DMS 273 (cell line): Measurements from ENCODE around the gene ARFRP1.
A peak's percentile ranks its signal among the peaks of the same experiment; 100 is the strongest.

ENCODE experiments used
- DNase-seq: peaks from one replicate; lab custom pipeline; 2025; ENCODE audit not compliant: unreplicated experiment; lab: John Stamatoyannopoulos, UW

The ARFRP1 gene, protein sequence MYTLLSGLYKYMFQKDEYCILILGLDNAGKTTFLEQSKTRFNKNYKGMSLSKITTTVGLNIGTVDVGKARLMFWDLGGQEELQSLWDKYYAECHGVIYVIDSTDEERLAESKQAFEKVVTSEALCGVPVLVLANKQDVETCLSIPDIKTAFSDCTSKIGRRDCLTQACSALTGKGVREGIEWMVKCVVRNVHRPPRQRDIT

DNA sequence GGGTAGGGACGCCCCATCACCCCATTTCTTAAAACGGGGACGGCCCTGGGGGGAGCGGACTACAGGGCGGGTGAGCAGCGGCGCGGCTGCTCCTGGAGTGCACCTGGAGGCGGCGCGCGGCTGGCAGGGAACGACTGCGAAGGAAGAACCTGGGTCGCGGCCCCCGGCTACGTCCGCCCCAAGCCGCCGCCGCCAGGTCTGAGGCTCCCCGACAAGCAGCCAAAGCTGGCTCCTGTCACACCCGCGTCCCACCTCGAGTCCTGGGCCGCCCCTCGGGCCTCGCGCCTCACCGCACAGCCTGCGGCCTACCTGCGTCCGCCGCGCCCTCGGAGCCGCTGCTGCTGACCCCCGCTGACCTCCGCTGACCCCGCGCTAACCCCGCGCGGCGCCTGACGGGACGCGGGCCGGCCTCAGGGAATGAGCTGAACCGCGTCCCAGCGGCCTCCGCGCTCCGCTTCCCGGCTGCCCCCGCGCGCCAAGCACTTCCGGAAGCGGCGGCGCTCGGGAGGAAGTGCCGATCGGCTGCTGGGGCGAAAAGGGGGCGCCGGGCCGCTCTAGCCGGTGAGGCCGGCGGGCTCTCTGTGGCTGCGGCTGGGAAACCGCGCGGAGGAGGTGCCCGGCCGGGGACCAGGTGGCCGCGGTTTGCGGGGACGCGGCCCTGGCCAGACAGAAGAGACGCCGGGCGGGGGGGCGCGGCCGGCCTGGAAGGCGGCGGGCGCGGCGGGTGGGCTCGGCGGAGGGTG is at the start of gene ARFRP1, which contains the start of gene ZGPAT:
Gene ARFRP1 (minus strand): TSS at position 419 of the 743 bp plus-strand sequence. CDS start 885 bp downstream, outside the sequence.
Gene ZGPAT (plus strand): TSS at position 482 of the 743 bp plus-strand sequence. CDS start 542 bp downstream, outside the sequence.
- DNase-seq, result peak; percentile 92

DNA sequence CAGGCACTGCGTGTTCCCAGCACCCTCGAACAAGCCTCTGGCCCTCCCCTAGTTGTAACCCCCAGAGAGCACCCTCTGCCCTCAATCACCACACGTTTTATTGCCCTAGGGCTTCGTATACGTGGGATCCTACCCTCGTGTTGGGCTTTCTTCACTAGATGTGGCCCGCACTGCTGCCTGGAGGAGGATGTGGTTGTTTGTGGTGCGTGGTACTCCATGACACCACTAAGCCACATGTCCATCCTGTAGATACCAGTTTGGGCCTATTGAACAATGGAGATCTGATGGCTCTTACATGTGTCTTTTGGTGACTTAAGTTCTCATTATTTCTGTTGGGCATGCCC is 48.8 kb upstream of the ARFRP1 start:
- DNase-seq, result no peak

DNA sequence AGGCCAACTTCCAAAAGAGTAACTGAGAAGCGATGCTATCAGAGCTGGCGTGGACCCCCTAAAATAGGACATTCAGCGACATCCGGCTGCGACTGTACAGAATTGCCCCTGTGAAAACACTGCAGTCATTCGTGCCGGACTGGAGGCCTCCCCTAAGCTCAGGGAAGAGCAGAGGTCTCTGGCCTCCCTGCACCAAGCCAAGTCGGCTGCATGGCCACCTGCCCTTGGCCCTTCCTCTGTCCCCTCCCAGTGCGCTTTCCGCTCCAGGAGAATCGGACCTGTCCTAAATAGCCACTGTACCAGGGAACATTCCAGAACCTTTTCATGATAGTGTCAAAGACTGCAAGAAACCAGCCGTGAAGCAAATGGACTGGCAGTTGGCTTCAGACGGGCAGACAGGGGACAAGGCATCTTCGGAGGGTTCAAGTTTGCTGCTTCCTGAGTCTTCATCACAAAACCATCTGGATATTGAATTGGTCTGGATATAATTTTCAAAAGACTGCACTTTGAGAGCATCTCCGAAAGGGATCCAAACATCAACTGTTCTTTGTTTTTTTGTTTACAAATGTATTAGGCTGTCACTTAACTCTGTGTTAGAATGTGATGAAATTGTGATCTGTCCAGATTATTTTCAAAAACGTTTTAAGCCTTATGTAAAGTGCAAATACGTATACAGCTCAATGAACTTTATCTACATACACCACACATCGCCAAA is 48.3 kb upstream of the ARFRP1 start:
- no peak for DNase-seq

DNA sequence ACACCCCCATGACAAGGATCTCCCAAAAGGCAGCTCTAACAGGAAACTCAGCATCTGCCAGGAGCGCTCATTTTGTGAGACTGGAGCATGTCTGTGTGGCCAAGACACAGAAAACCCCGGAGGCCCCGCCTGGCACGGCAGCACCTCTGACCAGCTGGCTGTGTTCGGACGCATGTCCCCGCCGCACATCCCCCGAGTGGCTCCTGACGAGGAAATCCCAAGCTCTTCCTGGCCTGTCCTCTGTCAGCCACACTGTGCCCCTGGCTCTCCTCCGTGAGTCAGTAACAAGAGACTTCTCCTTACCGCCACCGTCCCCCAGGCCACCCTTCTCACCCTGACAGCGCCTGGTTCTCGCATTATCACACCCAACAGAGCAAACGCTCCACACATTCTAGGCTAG is 46.2 kb upstream of the ARFRP1 start:
- no peak for DNase-seq

DNA sequence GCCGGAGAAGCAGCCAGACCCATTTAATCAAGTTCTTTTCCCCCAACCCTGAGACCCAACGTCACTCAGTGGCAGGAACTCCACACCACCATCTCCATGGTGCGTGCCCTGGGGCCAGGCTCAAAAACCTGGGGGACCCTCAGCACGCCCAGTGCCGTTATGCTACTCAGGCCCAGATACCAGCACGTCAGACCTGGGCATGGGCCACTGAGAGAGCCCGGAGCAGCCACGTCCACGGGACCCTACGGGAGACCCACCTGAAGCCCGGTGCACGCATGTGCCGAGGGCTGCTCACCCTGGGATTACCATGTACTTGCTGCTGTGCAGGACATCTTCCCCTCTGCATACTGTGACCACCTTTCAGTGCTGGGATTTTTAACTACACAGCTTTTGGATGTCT is 45.6 kb upstream of the ARFRP1 start:
- DNase-seq, result no peak

DNA sequence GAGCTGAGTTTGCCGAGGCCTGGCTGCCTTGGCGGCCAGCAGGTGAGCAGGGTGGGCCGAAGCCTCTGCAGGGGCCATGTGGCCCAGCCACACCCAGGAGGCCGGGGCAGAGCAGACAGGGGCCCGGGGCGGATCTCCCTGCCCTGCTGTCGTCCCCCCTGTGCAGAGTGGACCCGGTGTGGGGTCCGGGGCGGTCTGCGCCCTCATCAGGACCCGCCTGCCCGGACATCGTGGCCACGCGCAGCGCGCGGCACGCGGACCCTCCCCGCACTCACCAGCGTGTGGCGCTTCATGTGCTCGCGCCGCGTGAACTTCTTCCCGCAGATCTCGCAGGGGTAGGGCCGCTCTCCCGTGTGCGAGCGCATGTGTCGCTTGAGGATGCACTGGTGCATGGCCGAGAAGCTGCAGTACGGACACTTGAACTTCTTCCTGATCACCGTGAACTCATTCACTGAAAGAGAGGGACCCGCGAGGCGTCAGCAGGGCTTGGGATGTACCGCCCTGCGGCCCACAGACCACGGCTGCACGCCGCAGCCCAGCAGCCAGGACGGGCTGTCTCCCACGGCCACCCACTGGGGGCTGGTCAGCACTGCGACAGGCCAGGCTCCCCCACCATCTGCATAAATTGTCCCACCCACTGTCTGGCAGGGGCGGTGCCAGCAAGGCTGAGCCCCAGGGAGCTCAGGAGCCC is 44.8 kb upstream of the ARFRP1 start:
- no peak for DNase-seq

DNA sequence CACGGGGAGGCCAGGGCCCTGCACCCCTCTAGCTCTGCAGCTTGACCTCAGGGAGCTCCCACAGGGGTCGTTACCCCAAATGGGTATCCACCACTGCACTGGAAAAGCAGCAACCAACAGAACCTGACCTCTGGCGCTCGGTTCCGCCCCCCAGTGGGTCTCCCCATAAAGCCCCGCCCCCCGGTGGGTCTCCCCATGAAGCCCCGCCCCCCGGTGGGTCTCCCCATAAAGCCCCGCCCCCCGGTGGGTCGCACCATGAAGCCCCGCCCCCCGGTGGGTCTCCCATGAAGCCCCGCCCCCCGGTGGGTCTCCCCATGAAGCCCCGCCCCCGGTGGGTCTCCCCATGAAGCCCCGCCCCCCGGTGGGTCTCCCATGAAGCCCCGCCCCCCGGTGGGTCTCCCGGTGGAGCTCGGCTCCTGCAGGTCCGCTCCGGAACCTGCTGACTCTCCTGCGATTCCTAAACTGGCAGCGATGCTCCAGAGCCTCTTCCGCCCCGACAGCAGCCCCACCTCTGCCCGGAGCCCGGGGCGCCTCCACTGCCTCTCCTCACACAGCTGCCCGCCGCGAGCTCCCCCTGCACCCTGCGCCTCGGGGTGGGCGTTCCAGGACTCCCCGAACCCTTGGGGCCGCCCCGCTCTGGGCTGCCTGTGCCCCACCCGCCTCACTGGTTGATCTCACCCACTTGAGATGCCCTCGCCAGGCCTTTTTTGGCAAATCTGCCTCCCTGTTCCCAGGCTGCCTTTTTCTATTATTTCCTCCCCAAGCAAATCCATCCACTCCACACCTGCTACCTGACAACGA is 43.9 kb upstream of the ARFRP1 start:
- DNase-seq, result no peak

DNA sequence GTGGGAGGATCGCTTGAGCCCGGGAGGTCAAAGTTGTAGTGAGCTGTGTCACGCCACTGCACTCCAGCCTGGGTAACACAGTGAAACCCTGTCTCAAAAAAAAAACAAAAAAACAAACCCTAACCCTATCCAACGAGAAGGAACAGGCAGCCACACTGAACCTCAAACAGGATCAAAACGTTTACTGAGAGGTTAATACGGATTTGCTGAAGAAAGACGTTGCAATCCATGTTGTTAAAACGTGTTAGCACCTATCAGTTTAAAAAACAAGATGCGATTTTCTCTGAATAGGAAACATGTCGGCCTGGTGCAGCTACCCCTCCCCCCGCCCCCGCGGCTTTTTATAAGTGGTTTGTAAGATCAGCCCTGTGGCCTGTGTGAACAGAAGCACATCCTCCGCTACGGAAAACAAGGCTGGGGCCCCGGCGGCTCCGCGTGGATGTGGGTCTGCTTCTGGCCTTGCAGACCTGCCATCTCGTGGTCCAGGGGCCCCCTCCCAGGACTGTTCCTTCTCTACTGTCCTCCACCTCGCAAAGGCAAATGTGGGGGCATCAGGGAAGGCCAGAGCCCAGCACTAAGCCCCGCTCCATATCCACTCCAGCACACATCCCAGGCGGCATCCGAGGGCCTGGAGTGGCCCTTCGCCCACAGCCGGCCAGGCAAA is 43.2 kb upstream of the ARFRP1 start:
- DNase-seq, result no peak

DNA sequence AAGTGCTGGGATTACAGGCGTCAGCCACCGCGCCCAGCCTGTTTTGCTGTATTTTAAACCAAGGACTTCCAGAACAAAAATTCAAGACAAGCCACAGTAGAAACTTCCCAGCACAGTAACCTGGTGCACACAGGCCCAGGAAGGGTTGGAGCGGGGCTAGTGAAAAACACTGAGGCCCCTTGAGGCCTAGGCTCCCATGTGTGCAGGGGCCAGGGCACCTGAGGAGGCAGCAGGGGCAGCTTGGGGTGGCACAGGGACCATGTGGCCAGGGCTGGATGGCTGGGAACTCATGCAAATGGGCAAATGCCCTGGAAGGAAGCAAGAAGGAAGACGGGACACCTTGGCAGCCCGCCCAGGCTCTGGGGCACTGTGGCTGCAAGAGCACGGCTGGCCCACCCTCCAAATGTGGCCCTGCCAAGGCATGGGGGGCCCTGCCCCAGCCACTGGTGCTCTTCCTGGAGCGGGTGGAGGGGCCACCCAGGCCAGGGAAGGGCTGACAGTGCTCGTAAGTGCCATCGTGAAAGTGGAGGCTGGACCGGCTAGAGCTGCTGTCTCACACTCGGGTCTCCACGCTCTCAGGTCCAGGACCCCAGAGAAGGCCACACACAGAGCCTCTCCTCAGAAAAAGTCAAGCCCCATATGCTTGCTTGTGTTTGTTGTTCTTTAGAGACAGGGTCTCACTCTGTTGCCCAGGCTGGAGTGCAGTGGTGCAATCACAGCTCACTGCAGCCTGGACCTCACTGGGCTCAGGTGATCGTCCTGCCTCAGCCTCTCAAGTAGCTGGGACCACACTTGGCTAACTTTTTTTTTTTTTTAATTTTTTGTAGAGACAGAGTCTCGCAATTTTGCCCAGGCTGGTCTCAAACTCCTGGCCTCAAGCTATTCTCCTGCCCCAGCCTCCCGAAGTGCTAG is 42.1 kb upstream of the ARFRP1 start:
- peak; percentile 47 for DNase-seq

DNA sequence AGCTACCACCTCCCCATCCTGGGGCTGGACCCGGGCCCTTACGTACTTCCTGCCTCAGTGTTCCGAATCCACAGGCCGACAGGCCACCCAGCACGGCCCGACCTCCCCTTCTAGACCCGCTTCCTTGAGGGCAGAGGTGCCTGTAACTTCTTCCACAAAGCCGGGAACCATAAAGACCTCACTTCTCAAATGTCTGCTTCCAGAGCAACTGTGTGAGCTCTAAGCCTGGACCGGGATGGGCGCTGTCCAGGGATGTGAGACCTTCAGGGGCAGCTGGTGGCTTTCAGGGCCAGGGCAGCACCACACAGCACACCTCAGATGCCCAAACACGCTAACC is 41.1 kb upstream of the ARFRP1 start:
- DNase-seq, result no peak

DNA sequence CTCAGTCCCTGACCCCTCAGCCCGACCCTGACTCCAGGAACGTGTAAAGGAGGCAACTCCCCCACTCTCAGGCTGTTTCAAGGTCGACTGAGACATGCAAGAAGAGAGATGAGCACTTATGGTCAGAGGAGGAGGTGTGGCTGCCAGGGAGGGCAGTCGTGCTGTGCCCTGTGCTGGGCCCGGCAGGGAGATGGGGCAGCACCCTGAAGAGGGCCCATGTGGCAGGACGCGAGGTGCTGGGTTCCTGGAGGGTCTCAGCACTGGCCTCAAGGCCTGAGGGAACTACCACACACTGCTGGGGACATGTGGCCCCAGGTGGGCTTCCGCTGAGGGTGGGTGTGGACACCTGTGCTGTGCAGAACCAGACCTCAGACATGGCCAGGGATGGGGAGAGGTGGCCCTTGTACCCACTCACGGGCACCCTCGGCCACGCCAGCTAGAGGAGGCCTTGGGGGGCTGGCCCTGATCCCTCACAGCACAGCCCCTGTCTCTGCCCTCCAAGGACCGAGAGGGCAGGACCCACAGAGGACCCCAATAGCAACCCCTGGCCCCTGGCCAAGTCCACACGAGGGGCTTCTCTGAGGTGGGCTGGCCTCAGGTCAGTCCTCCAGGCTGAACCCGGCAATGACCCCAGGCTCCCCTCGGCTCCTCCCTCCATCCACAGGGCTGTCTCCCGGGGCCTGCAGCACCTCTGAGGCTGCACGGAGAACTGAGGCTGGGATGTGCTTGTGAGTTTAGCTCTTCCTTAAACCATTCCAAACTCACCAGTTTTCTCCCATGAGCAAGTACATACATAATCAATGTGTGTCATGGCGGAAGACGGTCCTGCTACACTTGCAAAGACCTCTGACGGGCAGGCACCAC is 40.5 kb upstream of the ARFRP1 start:
- DNase-seq, result no peak

DNA sequence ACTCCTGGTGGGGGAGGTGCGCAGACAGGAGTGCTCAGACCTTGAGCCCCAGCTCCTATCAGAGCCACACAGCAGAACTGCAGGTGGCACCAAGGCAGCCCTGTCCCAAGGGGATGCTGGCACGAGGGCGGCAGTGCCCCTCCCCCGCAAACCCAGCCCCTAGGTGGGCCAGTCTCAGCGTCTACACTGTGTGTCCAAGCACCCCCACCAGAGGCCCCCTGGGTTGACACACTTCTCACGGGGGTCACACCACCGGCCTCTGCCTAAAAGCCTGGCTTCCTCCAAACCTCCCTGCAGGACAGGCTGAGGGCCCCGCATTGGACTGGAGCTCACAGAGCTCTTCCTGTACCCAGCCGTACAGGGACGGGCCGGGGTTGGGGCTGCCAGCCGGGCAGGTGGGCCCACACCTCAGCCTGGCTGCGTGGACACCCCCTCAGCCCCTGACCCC is 39.9 kb upstream of the ARFRP1 start:
- DNase-seq, result no peak

DNA sequence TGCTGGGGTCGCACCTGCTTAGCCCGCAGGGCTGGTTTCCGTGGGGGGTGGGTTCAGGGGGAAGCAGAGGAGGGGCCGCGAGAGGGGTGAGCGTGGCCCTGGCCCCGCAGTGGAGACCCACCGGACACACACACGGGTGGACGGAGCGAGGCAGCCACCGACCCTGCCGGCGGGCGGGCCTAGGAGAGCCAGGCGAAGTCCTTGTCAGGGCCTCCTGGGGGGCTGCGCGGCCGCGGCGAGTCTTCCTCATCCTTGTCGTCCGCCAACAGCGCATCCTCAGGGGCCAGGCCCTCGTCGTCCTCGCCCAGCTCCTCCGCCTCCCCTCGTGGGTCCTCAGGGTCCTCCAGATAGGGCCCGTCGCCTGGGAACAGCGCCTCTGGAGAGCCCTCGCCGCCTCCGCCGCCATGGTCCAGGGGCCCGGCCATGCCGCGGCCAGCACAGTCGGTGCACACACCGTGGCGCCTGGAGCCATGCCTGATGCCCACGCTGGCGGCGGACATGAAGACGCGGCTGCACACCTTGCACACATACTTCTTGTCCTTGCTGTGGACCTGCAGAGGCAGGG is 39.1 kb upstream of the ARFRP1 start:
- DNase-seq, result no peak

DNA sequence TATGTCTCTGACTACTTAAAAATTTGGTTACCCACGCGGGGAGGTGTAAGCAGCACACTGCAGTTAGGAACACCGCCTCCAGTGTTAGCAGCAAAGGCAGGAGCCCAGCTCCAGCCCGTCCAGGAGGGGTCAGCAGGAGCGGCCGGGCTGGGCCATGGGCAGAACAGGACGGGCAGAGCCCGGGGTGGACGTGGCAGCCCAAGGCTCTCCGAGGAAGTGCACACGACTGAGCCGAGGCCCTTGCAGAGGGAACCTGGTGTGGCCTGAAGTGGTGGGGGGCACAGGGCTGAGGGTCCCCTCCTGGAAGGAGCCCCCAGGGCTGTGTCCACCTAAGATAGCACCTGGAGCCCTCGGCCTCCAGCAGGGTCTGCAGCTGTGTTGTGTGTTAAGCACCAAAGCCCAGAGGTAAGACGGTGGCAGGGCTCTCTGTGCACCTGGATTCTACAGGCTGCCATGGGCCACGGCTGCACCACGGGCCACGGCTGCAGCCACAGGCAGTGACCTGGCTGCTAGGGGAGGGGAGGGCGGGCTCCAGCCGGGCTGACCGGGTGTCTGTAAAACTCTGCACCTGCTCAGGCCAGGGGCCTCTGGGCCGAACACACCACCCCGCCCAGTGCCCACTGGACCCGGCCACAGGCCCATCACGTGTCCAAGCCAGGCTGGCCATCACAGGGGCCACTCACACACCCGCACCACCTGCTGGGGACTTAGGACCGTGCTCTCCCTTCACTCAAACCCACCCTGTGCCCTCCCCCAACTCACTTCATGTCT is 38.4 kb upstream of the ARFRP1 start:
- no peak for DNase-seq

DNA sequence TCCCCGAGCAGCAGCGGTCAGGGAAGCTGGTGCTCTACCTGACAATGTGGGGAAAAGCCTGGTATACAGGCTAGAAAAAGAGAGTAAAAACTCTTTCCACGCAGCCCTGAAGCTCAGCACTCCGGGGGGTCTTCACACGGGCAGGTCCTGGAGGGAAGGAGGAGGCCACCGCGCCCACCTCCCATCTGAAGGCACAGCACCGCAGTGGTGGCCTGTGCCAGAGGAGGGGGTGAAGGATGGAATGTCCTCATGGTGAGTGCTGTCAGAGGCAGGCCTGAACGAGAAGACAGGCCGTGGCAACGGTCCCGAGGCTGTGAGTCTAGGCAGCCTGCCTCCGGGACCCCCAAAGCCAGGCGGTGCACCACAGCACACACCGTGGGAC is 37.6 kb upstream of the ARFRP1 start:
- DNase-seq, result no peak

DNA sequence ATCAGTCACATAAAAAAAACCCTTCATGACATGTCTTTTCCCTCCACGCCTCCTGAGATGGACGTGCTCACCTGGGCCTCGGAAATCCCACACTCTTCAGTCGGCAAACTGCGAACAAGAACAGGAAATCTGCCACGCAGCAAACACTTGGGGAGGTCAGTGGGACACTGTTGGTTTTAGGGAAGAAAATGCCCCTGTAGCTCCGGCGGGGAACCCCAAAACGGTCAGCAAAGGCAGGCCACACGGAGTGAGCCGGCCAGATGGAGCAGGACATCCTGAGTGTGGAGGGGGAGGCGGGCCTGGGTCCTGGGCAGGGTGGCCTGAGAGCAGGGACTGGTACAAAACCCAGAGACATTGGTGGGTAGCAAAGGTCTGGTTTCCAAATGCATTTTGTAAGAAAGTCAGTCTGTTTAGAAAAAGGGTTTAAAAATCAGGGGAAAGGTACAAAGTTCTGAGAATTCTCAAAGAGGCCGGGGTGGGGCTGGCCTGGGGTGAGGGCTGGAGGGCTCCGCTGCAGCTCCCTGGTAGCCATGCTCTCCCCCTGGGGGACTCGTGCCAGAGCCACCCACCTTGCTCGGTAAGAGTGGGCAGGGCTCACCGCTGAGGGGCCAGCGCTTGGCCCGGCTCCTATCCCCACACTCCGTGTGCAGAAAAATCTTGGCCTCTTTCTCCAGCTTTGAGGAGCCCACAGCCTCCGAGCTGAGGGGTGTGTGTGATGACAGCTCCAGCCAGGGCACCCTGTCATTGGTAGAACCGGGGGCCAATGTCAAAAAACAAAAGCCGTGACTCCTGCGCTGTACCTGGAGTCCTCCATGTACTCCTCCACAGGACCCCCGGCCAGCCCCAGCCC is 37.0 kb upstream of the ARFRP1 start:
- DNase-seq, result no peak
